B cell (primary cell): Measurements from ENCODE around the gene LYSMD1. TPM values are rescaled to one million over a fixed set of nuclear protein-coding genes. Genes with fewer than 3 reads are reported as not detected.

Source experiments
- ATAC-seq: fragments of 200-7000 bp; cut with Tn5 transposase; one replicate; pipeline ENCODE4 v1.10.0; 2021; ENCODE audit warnings: low read depth, mild to moderate bottlenecking, moderate number of reproducible peaks, moderate library complexity
- CTCF ChIA-PET: fragments of 350-600 bp; sonication (Branson Sonifier 250); formaldehyde crosslinking; loops from one replicate; lab custom pipeline; 2021; ENCODE audit warnings: antibody characterized with exemption, inconsistent platforms; lab: Charles Lee
- POLR2A ChIA-PET: fragments of 350-600 bp; sonication (Branson Sonifier 250); formaldehyde crosslinking; loops from one replicate; lab custom pipeline; 2021; ENCODE audit warnings: antibody characterized with exemption; lab: Charles Lee
- DNase-seq: peaks from one replicate; pipeline ENCODE4 v3.0.0; 2013
- H2AFZ ChIP-seq: 2 replicates; pipeline ENCODE4 v1.6.1; 2012; ENCODE audit warnings: mild to moderate bottlenecking, low read depth, low read length; ENCODE audit not compliant: insufficient read depth, poor library complexity, severe bottlenecking
- H3K27ac ChIP-seq, 2 donors: 1 replicate in 1 of 2; 2 replicates in 1 of 2; pipeline ENCODE4 v1.5.1; 2012 to 2013; ENCODE audit warnings: low read length in 2 of 2, mild to moderate bottlenecking in 2 of 2, moderate library complexity in 1 of 2
- H3K27me3 ChIP-seq, 4 experiments: fragments of 200-600 bp in 1 of 4; sonication (generic) in 1 of 4; replicated peaks in 1 of 4; 1 replicate in 2 of 4; 2 replicates in 2 of 4; pipeline versions ENCODE4 v1.6.1 to v1.7.0; 2013 to 2016; ENCODE audit warnings: low read length in 3 of 4, mild to moderate bottlenecking in 2 of 4, mixed read lengths in 1 of 4, moderate library complexity in 1 of 4; ENCODE audit not compliant: insufficient read depth in 4 of 4, control insufficient read depth in 3 of 4; ENCODE audit errors: control extremely low read depth in 1 of 4
- H3K36me3 ChIP-seq, 2 experiments: replicated peaks in 1 of 2; 1 replicate in 1 of 2; 2 replicates in 1 of 2; pipeline versions ENCODE4 v1.6.1 to v1.7.1; 2013; ENCODE audit warnings: low read length in 1 of 2; ENCODE audit not compliant: insufficient read depth in 2 of 2, control insufficient read depth in 1 of 2; ENCODE audit errors: control extremely low read depth in 1 of 2, extremely low read depth in 1 of 2
- H3K4me1 ChIP-seq, 2 donors: fragments of 200-600 bp in 1 of 2; sonication (generic) in 1 of 2; 1 replicate in 1 of 2; 2 replicates in 1 of 2; pipeline versions ENCODE4 v1.5.1 to v1.6.1; 2013 to 2017; ENCODE audit warnings: low read length in 2 of 2; ENCODE audit not compliant: control insufficient read depth in 2 of 2, insufficient read depth in 2 of 2
- H3K4me2 ChIP-seq: replicated peaks from 2 replicates; pipeline ENCODE3; 2012; ENCODE audit warnings: mild to moderate bottlenecking, low read depth, low read length; ENCODE audit not compliant: poor library complexity, severe bottlenecking
- H3K4me3 ChIP-seq, 5 experiments: fragments of 200-600 bp in 1 of 5; sonication (generic) in 1 of 5; 1 replicate in 3 of 5; 2 replicates in 2 of 5; pipeline versions ENCODE4 v1.5.1 to v1.7.0; 2011 to 2016; ENCODE audit warnings: low read length in 4 of 5, mild to moderate bottlenecking in 4 of 5, low read depth in 2 of 5, control low read depth in 1 of 5, moderate library complexity in 1 of 5; ENCODE audit not compliant: insufficient read depth in 1 of 5; ENCODE audit errors: control extremely low read depth in 1 of 5, extremely low read depth in 1 of 5
- H3K79me2 ChIP-seq: fragments of 200-600 bp; sonication (generic); one replicate; pipeline ENCODE4 v1.6.0; 2016; ENCODE audit warnings: low read length; ENCODE audit not compliant: control insufficient read depth, insufficient read depth
- H3K9ac ChIP-seq: fragments of 200-600 bp; sonication (generic); 2 replicates; pipeline ENCODE4 v1.6.1; 2017; ENCODE audit warnings: mild to moderate bottlenecking, low read length, moderate library complexity
- H3K9me3 ChIP-seq, 3 donors: one replicate each; pipeline versions ENCODE4 v1.6.1 to v1.7.1; 2013; ENCODE audit warnings: low read length in 2 of 3; ENCODE audit not compliant: control insufficient read depth in 2 of 3, insufficient read depth in 1 of 3; ENCODE audit errors: control extremely low read depth in 1 of 3
- H4K20me1 ChIP-seq: 2 replicates; pipeline ENCODE4 v1.6.0; 2012; ENCODE audit warnings: mild to moderate bottlenecking, low read length; ENCODE audit not compliant: insufficient read depth, control insufficient read depth, poor library complexity, severe bottlenecking
- H3K27ac Mint-ChIP-seq: one replicate; pipeline ENCODE4 v1.8.0; 2021; ENCODE audit warnings: mixed read lengths
- H3K27me3 Mint-ChIP-seq: one replicate; pipeline ENCODE4 v1.8.0; 2021; ENCODE audit warnings: mixed read lengths
- H3K4me1 Mint-ChIP-seq: one replicate; pipeline ENCODE4 v1.8.0; 2021; ENCODE audit warnings: mixed read lengths
- H3K4me3 Mint-ChIP-seq: one replicate; pipeline ENCODE4 v1.8.0; 2021; ENCODE audit warnings: mixed read lengths
- H3K9me3 Mint-ChIP-seq: one replicate; pipeline ENCODE4 v1.8.0; 2022; ENCODE audit warnings: mixed read lengths; ENCODE audit not compliant: insufficient read depth
- CTCF ChIP-seq: fragments of 200-600 bp; IDR thresholded peaks from one replicate; pipeline ENCODE4 v1.8.0; 2022; ENCODE audit warnings: antibody characterized with exemption, mild to moderate bottlenecking
- EZH2 ChIP-seq: IDR thresholded peaks from 2 replicates; pipeline ENCODE4 v1.6.1; 2012; ENCODE audit warnings: borderline replicate concordance, low read depth, mild to moderate bottlenecking, moderate library complexity, low read length; ENCODE audit not compliant: insufficient read depth, poor library complexity, severe bottlenecking
- WGBS: methylation state at CpG from one replicate; pipeline ENCODE4 v1.1.5; 2013; ENCODE audit warnings: missing lambda C conversion rate; ENCODE audit not compliant: insufficient coverage; 5-methylcytosine and 5-hydroxymethylcytosine counted together
- intact Hi-C: fragments of 100-400 bp; cut with micrococcal nuclease; formaldehyde crosslinking; loops from one replicate; pipeline ENCODE4 v1.10.0; 2022
- polyA plus RNA-seq: library from polyadenylated mRNA; depleted of rRNA; stranded (reverse); fragments of >200 nt; gene quantifications from 2 replicates; pipeline ENCODE4 v1.2.3, GENCODE V29; 2012
- total RNA-seq, 2 donors: library from RNA; stranded (reverse); fragments of 120-200 nt in 1 of 2; gene quantifications; 1 replicate in 1 of 2; 2 replicates in 1 of 2; pipeline versions ENCODE4 v1.2.3 to v1.2.4, GENCODE V29; 2013 to 2022

Gene LYSMD1
- total and polyA plus RNA-seq, 2 donors (not counting 1 experiment from before 2014, with no cell fraction given), result 1.4 to 5.8 TPM

DNA sequence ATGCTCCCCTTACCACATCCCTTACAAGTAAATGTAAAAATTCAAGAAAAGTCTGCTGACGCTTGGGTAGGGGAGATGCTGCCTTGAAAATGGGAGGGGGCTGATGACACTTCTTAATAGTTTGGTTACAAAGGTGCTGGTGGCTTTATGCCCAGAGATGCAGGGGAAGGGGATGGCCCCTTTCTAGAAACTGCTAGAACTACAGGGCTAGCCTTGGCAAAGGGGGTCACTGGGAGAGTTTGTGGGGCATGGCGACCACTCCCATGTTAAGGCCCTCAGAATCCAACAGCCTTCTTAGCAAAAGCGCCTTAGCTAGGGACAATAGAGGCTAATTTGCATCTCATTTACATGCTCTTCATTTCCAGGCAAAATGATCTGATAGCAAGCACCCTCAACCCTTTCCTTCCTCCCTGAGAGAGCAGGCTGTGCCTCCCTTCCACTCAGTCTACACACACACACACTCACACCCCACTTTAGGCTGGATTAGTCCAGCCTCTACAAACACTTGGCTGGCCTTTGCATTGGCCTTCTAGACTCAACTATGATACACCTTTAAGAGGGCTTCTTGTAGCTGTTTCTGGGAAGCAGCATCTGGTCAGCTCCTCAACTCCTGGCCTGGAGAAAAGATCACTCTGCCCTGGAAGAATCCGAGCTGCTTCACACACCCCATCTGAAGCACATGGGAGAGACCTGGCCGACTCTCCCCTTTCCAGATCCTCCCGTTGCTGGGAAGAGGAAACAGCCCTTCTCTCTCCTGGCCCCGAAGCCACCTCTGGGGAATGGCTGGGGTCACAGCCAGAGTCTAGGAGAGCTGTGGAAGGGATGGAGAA is 21.0 kb downstream of the LYSMD1 start:
- H3K4me1 Mint-ChIP-seq, result peaks cover 23% of the 10 kb centered on the region
- Histone ChIP-seq H3K27me3 (peaks cover 0 to 20% (median 8%) of the 10 kb centered on the region in 4 experiments), H3K9ac (no peak overlapping the region), H3K79me2 (no peaks in the 10 kb centered on the region), H2AFZ (no peak overlapping the region), H3K4me3 (no peak overlapping the region), H4K20me1 (no peaks in the 10 kb centered on the region), H3K9me3 (peaks cover 0 to 8% (median 0%) of the 10 kb centered on the region in 3 donors), H3K4me2 (no peak overlapping the region), H3K27ac (no peak overlapping the region), H3K36me3 (no peaks in the 10 kb centered on the region), H3K4me1 (peaks cover 15 to 19% of the 10 kb centered on the region in 2 donors)
- 83% methylated on average over 3 of the region's 7 CpGs for WGBS
- ATAC-seq (no peak), DNase-seq (no peak)
- ChIA-PET CTCF (interaction anchor here (1.0 to 2.4 kb wide), 3 partner anchors 9 to 45 kb away, joined by 3 to 9 read pairs (median 4); no protein-coding TSS in a partner anchor), POLR2A (no interaction called here)
- peak overlapping the region; percentile 55 for H3K4me3 Mint-ChIP-seq
- no peaks in the 10 kb centered on the region for H3K9me3 Mint-ChIP-seq
- H3K27me3 Mint-ChIP-seq, result peaks cover 9% of the 10 kb centered on the region
- intact Hi-C loops, result no loop called here
- H3K27ac Mint-ChIP-seq, result no peak overlapping the region
- TF ChIP-seq CTCF (no peak), EZH2 (no peak)

DNA sequence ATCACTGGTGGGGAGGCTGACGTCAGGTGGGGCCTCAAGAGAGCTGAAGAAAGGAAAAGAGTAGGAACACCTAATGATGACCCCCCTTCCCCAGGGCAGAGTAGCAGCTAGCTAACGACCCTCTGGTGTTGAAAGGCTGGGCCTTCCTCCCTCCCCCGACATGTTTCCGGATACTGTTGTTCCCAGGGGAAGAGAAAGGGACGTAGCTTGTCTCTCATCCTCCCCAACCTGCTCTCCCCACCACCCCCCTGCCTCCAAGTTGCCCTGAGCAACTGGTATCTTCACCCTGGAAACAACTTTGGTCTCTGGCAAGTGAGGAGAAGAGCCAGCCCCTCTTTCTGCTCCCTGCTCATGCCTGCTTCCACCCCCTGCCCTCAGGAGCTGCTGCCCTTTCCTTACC is 21.7 kb downstream of the LYSMD1 start:
- intact Hi-C loops, result no loop called here
- H3K36me3 ChIP-seq, result no peaks in the 10 kb centered on the region
- no peaks in the 10 kb centered on the region for H3K9me3 Mint-ChIP-seq
- peaks cover 0 to 20% (median 8%) of the 10 kb centered on the region in 4 experiments for H3K27me3 ChIP-seq
- H2AFZ ChIP-seq, result no peak overlapping the region
- TF ChIP-seq CTCF (no peak), EZH2 (no peak)
- H4K20me1 ChIP-seq, result no peaks in the 10 kb centered on the region
- no peak overlapping the region for H3K27ac Mint-ChIP-seq
- H3K4me1 ChIP-seq, result peaks cover 15 to 19% of the 10 kb centered on the region in 2 donors
- H3K4me1 Mint-ChIP-seq, result peaks cover 23% of the 10 kb centered on the region
- peaks cover 0 to 8% (median 0%) of the 10 kb centered on the region in 3 donors for H3K9me3 ChIP-seq
- ATAC-seq (no peak), DNase-seq (no peak)
- no peak overlapping the region for H3K4me2 ChIP-seq
- H3K9ac ChIP-seq, result no peak overlapping the region
- POLR2A ChIA-PET, result no interaction called here
- CTCF ChIA-PET, result interaction anchor here (0.7 to 2.4 kb wide), 4 partner anchors 9 to 45 kb away, joined by 3 to 9 read pairs (median 3); no protein-coding TSS in a partner anchor
- H3K4me3 ChIP-seq, result no peak overlapping the region
- H3K27me3 Mint-ChIP-seq, result peaks cover 9% of the 10 kb centered on the region
- no peak overlapping the region for H3K27ac ChIP-seq
- H3K79me2 ChIP-seq, result no peaks in the 10 kb centered on the region
- WGBS, result 44% methylated on average over 2 of the region's 5 CpGs
- no peak overlapping the region for H3K4me3 Mint-ChIP-seq
